ENCODE measurements around the gene SETD3.

SETD3 gene

DNA sequence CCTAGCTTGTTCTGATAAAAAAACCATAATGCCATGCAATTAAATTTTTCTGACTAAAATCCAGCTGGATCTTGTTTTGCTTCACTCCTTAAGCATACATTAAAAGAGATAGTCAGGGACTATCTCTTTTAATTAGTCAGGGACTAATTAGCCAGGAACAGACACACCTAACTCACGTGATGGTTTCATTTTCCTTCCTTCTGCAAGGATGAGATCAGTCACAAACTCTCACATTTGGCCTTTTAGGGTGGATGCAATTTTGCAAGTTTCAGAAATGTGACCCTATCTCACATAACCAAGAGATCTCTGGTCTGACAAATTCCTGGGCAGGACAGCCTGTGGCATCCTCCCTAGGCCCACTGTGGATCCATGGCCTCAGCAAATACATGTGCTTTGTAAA, 62.4 kb downstream of the SETD3 start:
- no peak for DNase-seq

DNA sequence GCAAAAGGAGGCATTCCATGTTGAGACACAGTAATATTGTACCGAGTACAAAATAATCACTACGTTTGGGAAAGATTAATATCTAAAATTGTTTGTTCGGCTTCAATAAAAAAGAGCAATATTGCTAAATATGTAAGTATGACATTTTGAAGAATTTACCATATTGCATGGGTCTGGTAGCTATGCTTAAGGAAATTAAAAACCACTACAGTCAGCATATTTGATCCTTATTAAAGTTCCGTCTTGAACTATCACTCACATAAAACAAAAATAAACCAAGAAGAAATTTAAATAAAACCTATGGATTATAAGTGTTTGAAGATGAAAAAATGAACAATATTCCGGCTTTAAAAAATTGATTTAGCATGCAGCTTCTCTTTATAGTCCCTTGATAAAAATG, 63.8 kb downstream of the SETD3 start:
- no peak for DNase-seq

DNA sequence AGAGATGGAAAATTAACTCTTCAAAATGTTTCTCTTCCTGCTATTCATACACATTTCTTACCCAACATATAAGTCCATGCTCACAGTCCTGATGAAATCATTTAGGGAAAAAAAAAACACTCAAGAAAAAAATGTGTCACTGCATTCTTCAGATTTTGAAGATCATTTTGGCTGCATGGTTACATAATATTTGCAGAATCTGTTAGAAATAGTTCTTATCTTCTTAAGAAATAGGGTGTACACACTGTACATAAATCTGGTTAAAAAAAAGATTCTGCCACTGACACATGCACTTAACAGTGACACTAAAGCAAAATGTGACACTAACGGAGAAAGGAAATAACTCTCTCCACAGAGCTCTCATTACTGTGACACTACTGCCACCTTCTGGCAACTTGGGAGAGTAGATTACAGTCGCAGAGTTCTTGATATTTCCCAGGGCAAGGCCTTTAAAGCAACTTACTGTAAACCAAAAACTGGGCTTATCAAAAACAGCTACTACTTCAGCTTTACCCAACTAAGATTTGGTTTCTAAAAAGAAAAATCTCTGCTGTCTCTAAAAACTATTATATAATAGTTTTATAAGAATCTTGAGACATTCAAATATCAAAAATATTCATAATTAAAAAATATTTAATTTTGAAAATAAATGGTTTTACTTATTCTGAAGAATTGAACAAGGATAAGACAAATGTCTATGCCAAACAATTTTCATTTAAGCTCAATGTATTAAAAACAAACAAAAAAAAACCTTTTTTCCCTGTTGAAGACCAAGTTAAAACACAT, 65.0 kb downstream of the SETD3 start:
- DNase-seq: no peak

DNA sequence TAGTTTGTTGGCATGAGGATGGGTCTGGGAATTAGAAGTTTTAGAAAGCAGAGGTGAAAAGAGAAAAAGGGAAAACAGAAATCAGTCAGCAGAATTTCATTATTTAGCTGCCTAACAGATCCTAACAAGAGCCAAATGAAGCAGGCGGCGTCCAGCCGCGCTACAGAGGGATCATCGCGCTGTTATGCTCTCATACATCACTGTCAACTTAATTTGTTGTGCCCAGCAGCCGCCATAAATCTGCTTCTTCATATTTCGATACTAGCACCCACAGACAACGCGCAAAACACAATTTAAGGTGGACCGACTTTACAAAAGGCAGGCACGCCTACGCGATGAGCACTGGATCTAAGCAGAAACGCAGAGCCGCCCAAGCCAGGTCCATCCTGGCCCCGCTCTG, 66.7 kb downstream of the SETD3 start:
- DNase-seq: no peak

DNA sequence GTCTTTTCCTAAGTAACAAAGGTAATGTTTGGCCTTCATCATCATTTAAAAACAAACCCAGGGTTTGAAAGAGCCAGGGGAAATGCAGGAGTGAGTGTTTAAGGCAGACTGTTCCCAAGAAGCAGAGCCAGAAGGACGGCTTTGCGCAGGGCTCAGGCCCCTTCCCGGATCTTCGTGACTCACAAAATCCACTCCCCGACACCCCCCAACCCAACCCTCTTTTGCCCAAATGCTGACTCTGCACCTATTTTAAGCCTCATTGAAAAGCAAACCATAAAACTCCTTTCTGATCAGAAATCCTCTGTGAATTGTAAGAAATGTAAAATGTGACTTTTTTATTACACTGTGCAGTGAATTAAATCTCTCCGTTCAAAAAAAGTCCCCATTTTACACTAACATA, 67.5 kb downstream of the SETD3 start:
- DNase-seq: no peak

DNA sequence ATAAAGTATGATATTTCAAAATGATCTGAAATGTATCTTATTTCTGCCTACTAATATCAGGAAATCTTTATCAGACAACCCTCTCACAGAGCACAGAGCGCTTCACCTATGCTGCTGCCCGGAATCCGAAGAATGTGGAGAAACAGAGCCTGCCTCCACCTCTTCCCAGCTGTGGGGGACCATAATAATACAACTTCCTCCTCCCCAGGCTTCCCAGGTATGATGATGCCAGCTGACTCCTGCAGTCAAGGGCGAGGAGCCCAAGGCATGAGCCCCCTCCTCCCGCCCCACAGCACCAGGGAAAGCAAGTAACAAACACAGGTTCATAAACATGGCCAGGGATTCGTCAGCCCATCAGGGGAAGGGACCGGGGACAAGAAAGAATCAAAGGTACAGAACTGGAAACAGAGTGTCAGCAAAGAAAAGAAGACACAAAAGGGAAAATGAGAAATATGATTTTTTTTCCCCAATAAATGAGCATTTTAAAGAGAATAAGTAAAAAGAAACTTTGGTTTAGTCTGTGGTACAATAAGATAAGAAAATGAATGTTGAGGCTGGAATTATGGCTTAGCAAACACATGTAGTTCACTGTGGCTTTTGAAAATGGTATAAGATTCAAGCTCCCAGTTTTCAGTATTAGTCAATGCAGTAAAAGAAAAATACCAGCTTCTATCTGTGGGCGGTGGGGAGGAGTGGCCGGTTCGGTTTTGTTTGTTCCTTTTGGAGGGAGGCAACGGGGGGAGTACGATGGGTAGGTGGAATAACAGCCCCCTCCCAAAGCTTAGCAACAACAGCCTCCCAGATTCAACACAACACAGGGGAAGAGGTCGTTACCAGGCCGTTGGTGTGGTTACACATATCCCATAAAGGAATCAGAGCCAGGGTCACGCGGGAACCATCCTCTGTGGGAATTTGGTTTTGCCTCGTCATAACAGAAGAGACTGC, 68.3 kb downstream of the SETD3 start:
- DNase-seq: no peak

DNA sequence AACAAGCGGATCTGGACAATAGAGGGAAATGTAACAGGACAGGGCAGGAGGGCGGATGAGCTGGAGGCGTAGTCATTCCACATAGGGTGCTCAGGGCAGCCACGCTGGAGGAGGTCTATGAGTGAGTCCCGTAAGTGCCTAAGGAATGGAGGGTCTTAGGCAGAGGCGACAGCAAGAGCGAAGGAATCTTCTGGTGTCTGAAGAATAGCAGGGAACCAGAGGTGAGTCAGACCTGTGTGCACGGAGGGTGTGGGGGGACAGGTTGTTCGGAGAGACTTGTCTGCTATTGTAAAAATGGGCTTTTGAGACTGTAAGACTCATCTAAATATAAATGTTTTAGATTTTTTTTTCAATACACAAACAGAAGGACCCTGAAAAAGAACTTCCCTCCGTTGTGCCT, 70.6 kb downstream of the SETD3 start:
- DNase-seq: no peak

DNA sequence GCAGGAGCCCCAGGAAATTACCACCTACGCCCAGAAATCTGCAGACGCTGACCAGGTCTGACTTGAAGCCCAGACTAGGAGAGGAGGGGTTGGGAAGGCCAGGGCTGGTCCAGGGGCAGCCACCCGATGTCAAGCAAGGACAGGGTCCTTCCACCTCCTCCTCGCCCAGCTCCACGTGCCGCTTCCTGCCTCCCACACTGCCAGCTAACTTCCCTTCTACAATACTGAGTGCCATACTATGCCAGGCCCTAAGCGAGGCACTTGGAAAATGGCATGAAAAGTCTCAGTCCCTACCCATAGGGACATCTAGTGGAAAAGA, 71.7 kb downstream of the SETD3 start:
- DNase-seq: no peak

DNA sequence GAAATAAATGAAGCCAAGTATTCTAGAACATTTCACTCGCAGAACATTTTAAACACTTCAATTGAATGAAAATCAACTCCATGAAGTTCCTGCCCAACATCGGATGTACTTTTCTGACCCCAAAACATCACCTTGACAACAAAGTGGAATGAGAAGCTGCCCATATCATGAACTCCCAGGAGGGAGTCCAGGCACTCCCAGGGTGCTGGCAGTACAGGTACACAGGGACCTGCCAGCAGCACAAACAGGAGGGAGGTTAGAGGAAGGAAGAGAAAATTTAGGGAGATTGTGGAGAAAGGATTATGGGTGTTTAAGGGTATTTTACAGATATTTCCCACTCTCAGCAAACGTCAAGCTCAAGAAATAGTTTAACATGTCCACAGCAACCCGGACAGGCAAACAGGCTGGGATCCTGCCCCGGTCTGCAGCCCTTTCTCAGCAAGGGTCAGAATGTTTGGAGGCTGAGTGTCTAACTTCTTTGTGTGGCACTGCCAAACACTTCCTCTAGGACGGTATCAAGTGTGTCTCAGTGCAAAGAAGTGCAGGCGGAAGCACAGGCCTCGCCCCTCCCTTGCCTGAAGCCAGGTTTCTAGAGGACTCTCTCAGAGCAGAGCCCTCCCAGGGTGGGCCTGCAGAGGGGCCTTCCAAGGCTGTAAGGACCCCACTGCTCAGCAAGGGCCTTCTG, 72.2 kb downstream of the SETD3 start:
- no peak for DNase-seq

DNA sequence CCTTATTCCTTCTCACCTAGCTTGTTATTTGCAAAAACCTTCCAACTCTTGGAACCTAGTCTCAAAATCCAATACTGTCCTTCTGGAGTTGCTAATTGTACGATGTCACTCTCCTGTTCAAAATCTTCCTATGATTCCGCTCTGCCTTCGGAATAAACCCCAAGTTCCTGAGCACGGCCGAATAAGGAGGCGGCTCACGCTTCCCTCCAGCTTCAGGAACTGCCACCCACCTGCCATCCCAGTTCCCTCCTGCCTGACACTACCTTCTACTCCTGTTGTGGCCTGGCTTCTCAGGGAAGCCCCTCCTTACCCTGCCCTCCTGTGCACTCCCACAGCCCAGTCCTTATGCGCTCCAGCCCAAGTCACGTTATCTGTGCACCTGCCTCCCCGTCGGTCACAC, 73.2 kb downstream of the SETD3 start:
- no peak for DNase-seq

DNA sequence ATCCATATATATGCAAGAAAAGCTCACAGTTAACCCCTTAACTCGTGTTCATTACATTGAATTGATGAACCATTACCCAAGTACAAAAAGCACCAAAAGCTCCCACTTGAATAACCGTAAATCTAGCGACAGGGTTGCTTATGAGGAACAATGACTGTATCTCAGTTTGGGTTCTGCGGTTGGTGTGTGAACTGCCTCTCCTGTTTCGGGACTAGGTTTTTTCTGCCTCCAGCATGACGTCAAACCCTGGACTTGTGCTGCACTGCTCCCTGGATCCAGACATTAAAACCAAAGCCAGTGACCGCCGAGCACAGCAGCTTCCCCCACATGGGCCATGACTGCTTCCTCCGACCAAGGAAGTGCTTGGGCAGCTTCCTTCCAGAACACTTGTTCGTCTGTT, 77.7 kb downstream of the SETD3 start:
- no peak for DNase-seq

DNA sequence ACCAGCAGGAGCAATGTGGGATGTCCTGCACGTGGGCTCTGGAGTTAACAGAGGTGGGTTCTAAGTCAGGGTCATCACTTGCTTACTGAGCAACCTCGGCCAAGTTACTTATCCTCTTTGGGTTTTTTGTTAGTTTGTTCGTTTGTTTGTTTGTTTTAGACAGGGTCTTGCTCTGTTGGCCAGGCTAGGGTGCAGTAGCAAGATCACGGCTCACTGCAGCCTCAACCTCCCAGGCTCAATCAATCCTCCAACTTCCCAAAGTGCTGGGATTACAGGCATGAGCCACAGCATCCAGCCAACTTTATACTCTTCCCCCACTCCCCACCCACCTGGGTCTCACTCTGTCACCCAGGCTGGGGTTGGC, 78.4 kb downstream of the SETD3 start:
- DNase-seq: no peak

DNA sequence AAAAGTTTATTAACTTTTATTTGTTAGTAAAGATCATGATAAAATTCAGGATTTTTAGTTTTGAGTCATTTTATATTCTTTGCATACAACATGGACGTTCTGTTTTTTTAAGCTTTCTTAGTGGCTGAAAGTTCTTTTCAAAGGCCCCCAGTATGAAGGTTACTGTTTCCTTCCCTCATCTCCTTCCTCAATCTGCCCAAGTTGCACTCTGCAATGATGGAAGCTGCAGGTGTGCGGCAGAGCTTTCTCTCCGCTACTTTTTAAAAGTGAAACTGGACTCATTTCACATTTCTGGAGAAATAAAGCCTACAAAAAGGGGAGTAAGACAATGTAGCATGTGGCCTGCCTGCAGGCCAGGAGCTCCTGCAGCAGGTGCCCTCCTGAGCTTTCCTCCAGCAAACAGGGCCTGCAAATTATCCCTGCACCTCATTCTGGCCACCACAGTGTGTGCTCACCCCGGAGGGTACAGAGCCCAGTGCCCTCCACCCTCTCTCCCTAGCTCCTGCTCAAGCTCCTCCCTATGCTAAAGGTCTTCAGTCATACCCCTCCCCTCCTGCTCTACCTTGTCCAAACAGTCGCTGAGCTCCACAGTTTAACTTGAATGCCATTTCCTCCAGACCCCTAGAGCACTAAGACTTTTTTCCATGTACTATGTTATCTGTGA, 78.9 kb downstream of the SETD3 start:
- DNase-seq: no peak

DNA sequence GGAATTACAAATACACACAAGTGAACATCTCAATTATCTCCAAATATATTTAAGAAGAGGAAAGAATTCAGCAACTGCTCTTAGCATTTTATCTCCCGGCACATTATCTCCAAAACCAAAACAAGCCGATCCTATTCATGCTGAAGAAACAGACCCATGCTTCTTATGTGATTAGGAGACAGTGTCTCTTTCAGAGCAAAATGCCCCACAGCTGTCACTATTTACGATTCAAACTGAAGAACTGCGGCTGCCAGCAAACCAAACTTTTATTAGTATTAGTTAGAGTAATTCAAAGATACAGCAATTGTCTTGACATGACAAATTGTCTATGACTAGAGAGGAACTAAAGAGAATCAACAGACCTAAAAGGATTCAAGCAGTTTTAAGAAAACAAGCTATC, 79.4 kb downstream of the SETD3 start:
- no peak for DNase-seq

DNA sequence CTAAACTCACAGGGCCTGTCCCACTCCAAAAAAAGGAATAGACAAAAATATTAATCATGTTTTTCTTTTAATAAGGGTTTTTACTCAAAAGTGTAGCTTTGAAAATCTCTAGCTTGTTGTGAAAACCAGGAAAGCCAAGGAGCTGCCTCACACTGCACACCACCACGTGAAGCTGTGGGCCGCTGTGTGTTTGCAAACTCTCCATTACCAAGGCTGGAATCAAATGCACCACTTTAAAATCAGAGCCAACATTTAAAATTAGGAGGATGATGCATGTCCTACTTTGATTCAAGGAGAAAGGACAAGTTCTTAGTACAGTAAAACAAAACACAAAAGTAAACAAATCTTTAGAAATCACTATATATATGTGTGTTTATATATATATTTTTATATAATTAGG, 83.0 kb downstream of the SETD3 start:
- DNase-seq: no peak

DNA sequence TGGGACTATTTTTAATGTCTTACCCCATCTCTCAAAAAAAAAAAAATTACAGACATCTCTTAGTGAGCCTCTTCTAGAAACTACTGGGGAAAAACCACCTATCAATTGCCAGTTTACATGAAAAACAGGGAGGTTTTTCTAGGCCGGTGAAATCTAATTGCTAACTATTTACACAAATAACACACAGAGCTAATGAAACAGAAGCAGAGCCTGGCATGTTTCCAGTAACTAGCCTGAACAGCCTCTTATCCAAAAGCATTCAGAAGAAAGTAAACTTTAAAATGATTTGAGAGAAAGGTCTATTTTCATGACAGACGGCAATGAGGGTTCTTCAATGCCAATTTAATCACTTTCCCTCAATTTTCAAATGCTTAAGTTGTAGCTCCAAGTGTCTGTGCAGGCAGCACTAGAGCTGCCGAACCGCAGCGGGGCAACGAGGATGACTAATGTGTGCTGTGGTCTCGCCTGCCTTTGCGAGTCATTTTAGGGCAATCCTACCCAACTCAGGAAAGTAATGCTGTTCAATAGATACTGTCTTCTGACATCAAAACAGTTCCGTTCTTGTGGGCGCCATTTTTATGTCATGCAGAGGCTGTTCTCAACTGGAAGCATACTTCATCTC, 84.6 kb downstream of the SETD3 start:
- no peak for DNase-seq

DNA sequence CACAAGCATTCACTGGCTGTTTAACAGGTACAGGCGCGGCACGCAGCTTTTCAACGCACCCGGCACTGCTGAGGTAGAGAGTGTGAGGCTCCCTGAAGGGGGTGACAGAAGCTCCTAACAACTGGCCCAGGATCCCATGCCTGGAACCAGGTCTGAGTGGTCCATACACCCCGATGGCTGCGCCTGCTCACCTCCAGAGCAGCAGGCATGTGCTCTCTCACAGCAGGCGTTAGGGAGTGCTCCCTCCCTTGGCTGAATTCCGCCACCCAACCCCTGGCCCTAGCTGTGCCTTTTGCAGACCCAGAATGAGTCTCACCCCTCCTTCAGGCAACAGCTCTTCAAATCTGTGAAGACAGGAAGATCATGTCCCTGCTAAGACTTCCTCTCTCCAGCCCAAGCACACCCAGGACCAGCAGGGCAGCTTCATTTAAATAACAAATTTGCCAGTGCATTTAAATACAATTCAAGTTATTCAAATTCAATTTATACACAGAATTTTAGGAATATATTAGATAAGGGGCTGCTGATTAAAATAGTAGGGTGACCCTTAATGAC, 86.0 kb downstream of the SETD3 start:
- no peak for DNase-seq

DNA sequence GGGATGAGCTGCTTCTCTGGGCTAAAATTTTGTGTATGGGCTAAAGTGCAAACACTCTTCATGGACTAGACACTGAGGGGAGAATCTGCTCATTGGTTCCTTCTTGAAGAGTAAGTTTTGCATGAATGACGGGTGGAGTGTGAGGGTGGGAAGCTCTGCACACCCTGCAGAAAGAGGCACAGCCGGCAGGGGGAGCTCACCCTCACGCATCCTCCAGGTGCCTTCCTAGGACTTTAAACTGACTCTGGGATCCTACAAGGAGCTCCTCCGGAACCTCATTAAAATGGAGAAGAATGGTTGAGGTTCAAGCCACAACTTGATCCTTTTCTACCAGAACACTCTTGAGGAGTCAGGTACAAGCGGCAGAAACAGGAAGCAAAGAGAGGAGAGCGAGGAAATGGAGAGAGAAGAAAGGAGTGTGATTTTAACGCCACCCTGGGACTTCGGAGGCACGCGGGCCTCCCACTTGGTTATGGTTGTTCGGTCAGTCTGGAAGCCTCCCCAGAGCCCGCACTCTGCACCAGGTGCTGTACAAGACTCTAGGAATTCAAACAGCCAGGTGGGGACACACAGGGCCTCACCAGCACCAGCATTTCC, 87.5 kb downstream of the SETD3 start:
- no peak for DNase-seq

DNA sequence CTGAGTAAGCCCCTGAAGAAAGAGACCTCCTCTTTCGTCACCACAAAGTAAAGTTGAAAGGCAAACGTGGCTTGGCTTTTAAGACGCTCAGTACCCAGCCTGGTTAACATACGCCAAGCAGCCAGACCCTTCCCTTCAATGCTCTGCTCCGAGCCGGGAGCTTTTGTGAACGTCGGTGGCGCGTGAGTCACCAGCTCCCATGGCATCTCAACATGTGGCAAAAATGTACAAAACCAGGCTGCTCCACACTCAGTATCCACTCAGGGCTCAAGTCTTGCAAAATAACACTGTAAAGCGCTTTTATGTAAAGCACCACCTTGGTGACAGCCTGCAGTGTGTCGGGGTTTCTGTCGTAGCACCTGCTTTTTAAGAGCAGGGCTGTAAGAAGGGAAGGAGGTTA, 89.0 kb downstream of the SETD3 start:
- no peak for DNase-seq

DNA sequence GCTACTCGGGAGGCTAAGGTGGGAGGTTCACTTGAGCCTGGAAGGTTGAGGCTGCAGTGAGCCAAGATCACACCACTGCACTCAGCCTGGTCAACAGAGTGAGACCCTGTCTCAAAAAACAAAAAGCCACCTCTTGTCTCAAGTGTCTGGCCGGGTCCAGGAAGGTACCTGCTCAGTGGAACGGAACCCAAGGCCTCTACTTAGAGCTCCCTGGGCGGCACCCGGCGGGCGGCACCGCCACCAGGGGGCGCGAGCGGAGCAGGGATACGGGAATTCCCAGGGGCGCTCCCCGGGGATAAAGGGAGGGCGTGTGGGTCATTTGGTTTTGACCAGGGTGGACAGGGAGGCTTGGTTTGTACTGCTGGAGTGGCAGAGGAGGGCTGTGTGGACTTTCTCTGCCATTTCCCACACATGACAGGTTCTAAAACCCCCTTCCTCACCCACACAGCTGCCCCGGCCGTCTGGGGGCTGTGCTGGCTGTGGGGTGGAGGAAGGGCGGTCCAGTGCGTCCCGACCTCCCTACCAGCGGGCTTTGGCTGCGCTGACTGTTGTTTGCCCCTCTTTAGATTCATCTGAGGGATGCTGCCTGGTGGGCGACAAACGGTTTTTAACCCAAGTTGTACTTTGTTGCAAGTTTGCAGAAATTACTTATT, 91.4 kb downstream of the SETD3 start:
- no peak for DNase-seq

DNA sequence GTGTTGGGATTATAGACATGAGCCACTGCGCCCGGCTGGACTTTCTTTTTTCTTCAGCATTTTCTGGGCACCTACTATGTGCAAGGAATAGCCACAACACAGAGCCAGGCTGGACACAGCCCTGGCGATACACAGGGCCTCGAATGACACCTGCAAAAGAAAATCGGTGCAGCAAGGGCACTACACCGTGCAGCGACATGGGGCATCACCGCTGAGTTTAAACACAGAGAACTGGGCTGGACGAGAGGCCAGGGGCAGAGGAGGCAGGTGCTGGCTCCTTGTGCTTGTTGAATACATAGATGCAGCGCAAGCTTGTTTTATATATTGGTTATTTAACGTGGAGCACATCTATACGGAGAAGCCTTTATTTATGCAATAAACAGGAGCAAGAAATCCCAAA, 92.4 kb downstream of the SETD3 start:
- DNase-seq: no peak

DNA sequence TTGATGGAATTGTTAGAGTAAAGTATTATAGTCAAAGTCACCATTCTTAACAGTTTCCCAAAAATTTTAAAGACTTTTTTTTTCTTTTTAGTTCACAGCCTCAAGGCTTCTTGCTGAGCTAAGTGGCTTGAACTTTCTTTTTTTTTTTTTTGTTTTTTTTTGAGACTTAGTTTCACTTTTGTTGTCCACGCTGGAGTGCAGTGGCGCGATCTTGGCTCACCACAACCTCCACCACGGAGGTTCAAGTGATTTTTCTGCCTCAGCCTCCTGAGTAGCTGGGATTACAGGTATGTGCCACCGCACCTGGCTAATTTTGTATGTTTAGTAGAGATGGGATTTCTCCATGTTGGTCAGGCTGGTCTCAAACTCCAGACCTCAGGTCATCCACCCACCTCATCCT, 92.8 kb downstream of the SETD3 start:
- no peak for DNase-seq
